Esophagus mucosa (tissue), 1 donor: ENCODE results near the gene AGPS. TPM values are rescaled to one million over a fixed set of nuclear protein-coding genes. Genes with fewer than 3 reads are reported as not detected.

Source experiments
- total RNA-seq: library from RNA; stranded (reverse); gene quantifications from one replicate; pipeline ENCODE4 v1.2.4, GENCODE V29; 2023
- donor health status: DM: yes; HTN: yes; CAD: no.

AGPS gene
- total RNA-seq, 1 donor from 2014 or later, result 38.1 TPM

Other genes with a start within 250 kb of the AGPS start
- 142 TPM for gene HNRNPA3, start 180.0 kb upstream of the AGPS start, total RNA-seq
- 179 TPM for gene NFE2L2, start 128.0 kb upstream of the AGPS start, total RNA-seq